ENCODE measurements around the gene HACD3.

- no peak for TF ChIP-seq CTCF (IDR thresholded peaks at IDR 0.05)
- no peak for TF ChIP-seq POLR2A (IDR thresholded peaks at IDR 0.05)
These were observed 47.1 kb downstream of the HACD3 start for GRCh38 chr15:65577129-65577996.
